ENCODE data around the gene TEC. TPM values are rescaled to one million over a fixed set of nuclear protein-coding genes. Genes with fewer than 3 reads are reported as not detected.
A peak's percentile ranks its signal among the peaks of the same experiment; 100 is the strongest.

The TEC gene
- total RNA-seq, 1 donor from 2014 or later = 8.8 TPM

- Mint-ChIP-seq H3K27me3 (no peaks in the 10 kb centered on the region), H3K4me1 (peaks cover 22% of the 10 kb centered on the region), H3K9me3 (no peaks in the 10 kb centered on the region), H3K4me3 (no peak overlapping the region), H3K36me3 (ENCODE audit: low read depth) (peaks cover 5% of the 10 kb centered on the region), H3K27ac (peak overlapping the region; percentile 16)
- intact Hi-C loops (cut with micrococcal nuclease) = no loop called here
- ATAC-seq (ENCODE audit: low read depth) = no peak
- ChIA-PET POLR2A (no interaction called here), CTCF (no interaction called here)
- no peak for TF ChIP-seq CTCF (IDR thresholded peaks at IDR 0.05)
- no peak for DNase-seq
Measured at GRCh38 chr4:48248559-48248953, 21.1 kb downstream of the TEC start.

GRCh38 chr4:48247878-48248558 is 21.6 kb downstream of the TEC start:
- ATAC-seq (ENCODE audit: low read depth) = no peak
- H3K9me3 Mint-ChIP-seq = no peaks in the 10 kb centered on the region
- H3K4me3 Mint-ChIP-seq = no peak overlapping the region
- POLR2A ChIA-PET = no interaction called here
- no peaks in the 10 kb centered on the region for H3K27me3 Mint-ChIP-seq
- CTCF ChIA-PET = no interaction called here
- peaks cover 8% of the 10 kb centered on the region for H3K36me3 Mint-ChIP-seq (ENCODE audit: low read depth)
- H3K27ac Mint-ChIP-seq = no peak overlapping the region
- TF ChIP-seq CTCF (IDR thresholded peaks at IDR 0.05) = no peak
- intact Hi-C loops (cut with micrococcal nuclease) = loop anchor here (1.0 kb wide), 2 partner anchors 21 to 36 kb away; partner anchors contain the start of gene TEC
- no peak for DNase-seq
- H3K4me1 Mint-ChIP-seq = peaks cover 26% of the 10 kb centered on the region

- ATAC-seq (ENCODE audit: low read depth) = peak; percentile 62
- CTCF ChIA-PET = no interaction called here
- no peaks in the 10 kb centered on the region for H3K9me3 Mint-ChIP-seq
Measured at GRCh38 chr4:48247142-48247877, 22.3 kb downstream of the TEC start.

GRCh38 chr4:48244665-48245064 is 25.0 kb downstream of the TEC start:
- no peak overlapping the region for H3K27ac Mint-ChIP-seq
- DNase-seq (no peak), ATAC-seq (ENCODE audit: low read depth) (no peak)
- peaks cover 39% of the 10 kb centered on the region for H3K4me1 Mint-ChIP-seq
- TF ChIP-seq CTCF (IDR thresholded peaks at IDR 0.05) = no peak
- H3K9me3 Mint-ChIP-seq = no peaks in the 10 kb centered on the region
- no peaks in the 10 kb centered on the region for H3K27me3 Mint-ChIP-seq
- intact Hi-C loops (cut with micrococcal nuclease) = no loop called here
- peaks cover 8% of the 10 kb centered on the region for H3K36me3 Mint-ChIP-seq (ENCODE audit: low read depth)
- ChIA-PET CTCF (no interaction called here), POLR2A (interaction anchor here (0.5 kb wide), 1 partner anchor 33 kb away, joined by 3 read pairs; no protein-coding TSS in a partner anchor)
- H3K4me3 Mint-ChIP-seq = no peak overlapping the region

More at GRCh38 chr4:48247142-48247877, 22.3 kb downstream of the TEC start:
- no peak overlapping the region for H3K4me3 Mint-ChIP-seq
- no peak for DNase-seq
- H3K36me3 Mint-ChIP-seq (ENCODE audit: low read depth) = peaks cover 8% of the 10 kb centered on the region
- H3K4me1 Mint-ChIP-seq = peaks cover 30% of the 10 kb centered on the region
- intact Hi-C loops (cut with micrococcal nuclease) = loop anchor here (1.0 kb wide), 2 partner anchors 22 to 35 kb away; partner anchors contain the start of gene TEC
- no peaks in the 10 kb centered on the region for H3K27me3 Mint-ChIP-seq
- peak overlapping the region; percentile 7 for H3K27ac Mint-ChIP-seq
- no peak for TF ChIP-seq CTCF (IDR thresholded peaks at IDR 0.05)
- POLR2A ChIA-PET = no interaction called here

- no peaks in the 10 kb centered on the region for H3K27me3 Mint-ChIP-seq
- no peak overlapping the region for H3K4me3 Mint-ChIP-seq
- POLR2A ChIA-PET = interaction anchor here (1.4 kb wide), 1 partner anchor 23 kb away, joined by 3 read pairs; no protein-coding TSS in a partner anchor
- CTCF ChIA-PET = no interaction called here
- H3K9me3 Mint-ChIP-seq = no peaks in the 10 kb centered on the region
- H3K4me1 Mint-ChIP-seq = peaks cover 39% of the 10 kb centered on the region
- no peak for DNase-seq
- TF ChIP-seq CTCF (IDR thresholded peaks at IDR 0.05) = no peak
- intact Hi-C loops (cut with micrococcal nuclease) = no loop called here
- peaks cover 8% of the 10 kb centered on the region for H3K36me3 Mint-ChIP-seq (ENCODE audit: low read depth)
- H3K27ac Mint-ChIP-seq = no peak overlapping the region
- no peak for ATAC-seq (ENCODE audit: low read depth)
Measured at GRCh38 chr4:48243887-48244286, 25.8 kb downstream of the TEC start.
